Fibroblast of skin of right quadriceps (primary cell): ENCODE results near the gene NFIX.

Source experiments
- DNase-seq: peaks from one replicate; pipeline ENCODE4 v3.0.0-alpha.2; 2013

Gene NFIX

GRCh38 chr19:13134626-13135025, 139.4 kb downstream of the NFIX start:
- no peak for DNase-seq

DNA sequence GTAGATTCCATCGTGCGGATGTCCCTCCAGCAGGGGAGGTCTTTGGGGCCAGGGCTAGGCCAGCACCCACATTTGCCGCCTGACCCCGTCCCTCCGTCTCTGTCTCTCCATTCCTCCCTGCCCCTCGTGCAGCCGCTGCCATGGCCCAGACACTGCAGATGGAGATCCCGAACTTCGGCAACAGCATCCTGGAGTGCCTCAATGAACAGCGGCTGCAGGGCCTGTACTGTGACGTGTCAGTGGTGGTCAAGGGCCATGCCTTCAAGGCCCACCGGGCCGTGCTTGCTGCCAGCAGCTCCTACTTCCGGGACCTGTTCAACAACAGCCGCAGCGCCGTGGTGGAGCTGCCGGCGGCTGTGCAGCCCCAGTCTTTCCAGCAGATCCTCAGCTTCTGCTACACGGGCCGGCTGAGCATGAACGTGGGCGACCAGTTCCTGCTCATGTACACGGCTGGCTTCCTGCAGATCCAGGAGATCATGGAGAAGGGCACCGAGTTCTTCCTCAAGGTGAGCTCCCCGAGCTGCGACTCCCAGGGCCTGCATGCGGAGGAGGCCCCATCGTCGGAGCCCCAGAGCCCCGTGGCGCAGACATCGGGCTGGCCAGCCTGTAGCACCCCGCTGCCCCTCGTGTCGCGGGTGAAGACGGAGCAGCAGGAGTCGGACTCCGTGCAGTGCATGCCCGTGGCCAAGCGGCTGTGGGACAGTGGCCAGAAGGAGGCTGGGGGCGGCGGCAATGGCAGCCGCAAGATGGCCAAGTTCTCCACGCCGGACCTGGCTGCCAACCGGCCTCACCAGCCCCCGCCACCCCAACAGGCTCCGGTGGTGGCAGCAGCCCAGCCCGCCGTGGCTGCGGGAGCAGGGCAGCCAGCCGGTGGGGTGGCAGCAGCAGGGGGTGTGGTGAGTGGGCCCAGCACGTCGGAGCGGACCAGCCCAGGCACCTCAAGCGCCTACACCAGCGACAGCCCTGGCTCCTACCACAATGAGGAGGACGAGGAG, 140.1 kb downstream of the NFIX start:
- DNase-seq: no peak

GRCh38 chr19:13137290-13137794, 142.1 kb downstream of the NFIX start:
- no peak for DNase-seq

DNA sequence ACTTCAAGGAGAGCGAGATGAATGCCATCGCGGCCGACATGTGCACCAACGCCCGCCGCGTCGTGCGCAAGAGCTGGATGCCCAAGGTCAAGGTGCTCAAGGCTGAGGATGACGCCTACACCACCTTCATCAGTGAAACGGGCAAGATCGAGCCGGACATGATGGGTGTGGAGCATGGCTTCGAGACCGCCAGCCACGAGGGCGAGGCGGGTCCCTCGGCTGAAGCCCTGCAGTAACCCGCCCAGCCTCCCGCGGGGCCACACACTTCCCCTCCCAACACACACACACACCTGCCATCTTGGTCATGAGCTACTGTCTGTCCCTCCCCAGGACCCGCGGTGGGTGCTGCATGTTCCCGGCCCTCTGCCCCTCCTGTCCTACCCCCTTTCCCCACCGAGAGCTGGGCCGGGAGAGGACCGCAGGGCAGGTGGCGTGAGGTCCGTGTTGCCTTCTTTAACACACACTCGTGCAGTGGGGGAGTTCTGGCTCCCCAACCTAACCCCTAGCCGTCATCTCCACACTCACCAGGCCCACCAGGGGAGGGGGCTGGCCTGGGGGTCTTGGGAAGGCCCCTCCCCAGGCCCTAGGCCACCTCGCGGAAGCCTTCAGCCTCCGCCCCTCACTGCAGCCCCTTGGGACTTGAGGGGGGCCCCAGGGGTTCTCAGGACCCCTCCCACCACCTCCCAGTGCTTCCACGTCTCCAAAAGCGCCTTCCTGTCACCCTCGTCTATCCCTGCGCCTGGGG, 143.1 kb downstream of the NFIX start:
- no peak for DNase-seq

- no peak for DNase-seq
Measured at GRCh38 chr19:13138916-13139198, 143.6 kb downstream of the NFIX start.

- DNase-seq: no peak
Measured at GRCh38 chr19:13139633-13140311, 144.5 kb downstream of the NFIX start.

GRCh38 chr19:13146763-13147563, 151.7 kb downstream of the NFIX start:
- peak; percentile 57 for DNase-seq
